Liver (tissue), 9 donors: Measurements from ENCODE around the gene MYOG. TPM values are rescaled to one million over a fixed set of nuclear protein-coding genes. Genes with fewer than 3 reads are reported as not detected.

ENCODE experiments used
- DNase-seq: peaks from one replicate; pipeline ENCODE4 v3.0.0-alpha.2; 2017; ENCODE audit warnings: low spot score
- H3K27ac ChIP-seq, 2 donors: one replicate each; pipeline ENCODE4 v1.7.0; 2013; ENCODE audit warnings: inconsistent platforms in 2 of 2, low read length in 2 of 2, control low read depth in 1 of 2, low read depth in 1 of 2, mild to moderate bottlenecking in 1 of 2
- H3K27me3 ChIP-seq, 4 donors: one replicate each; pipeline versions ENCODE4 v1.6.1 to v1.7.0; 2013; ENCODE audit warnings: low read length in 3 of 4, inconsistent platforms in 1 of 4, mild to moderate bottlenecking in 1 of 4, moderate library complexity in 1 of 4; ENCODE audit not compliant: control insufficient read depth in 4 of 4, insufficient read depth in 4 of 4
- H3K36me3 ChIP-seq, 4 donors: one replicate each; pipeline versions ENCODE4 v1.6.1 to v1.7.0; 2013; ENCODE audit warnings: low read length in 3 of 4, mild to moderate bottlenecking in 3 of 4, low read depth in 1 of 4, moderate library complexity in 1 of 4; ENCODE audit not compliant: control insufficient read depth in 4 of 4, insufficient read depth in 3 of 4
- H3K4me1 ChIP-seq, 4 donors: one replicate each; pipeline versions ENCODE4 v1.6.1 to v1.7.0; 2013; ENCODE audit warnings: low read length in 3 of 4, mild to moderate bottlenecking in 3 of 4, moderate library complexity in 1 of 4; ENCODE audit not compliant: control insufficient read depth in 4 of 4, insufficient read depth in 4 of 4
- H3K4me3 ChIP-seq, 3 donors: one replicate each; pipeline versions ENCODE4 v1.6.1 to v1.7.0; 2013; ENCODE audit warnings: low read length in 3 of 3, control low read depth in 1 of 3, low read depth in 1 of 3, mild to moderate bottlenecking in 1 of 3
- H3K9ac ChIP-seq, 2 donors: one replicate each; pipeline ENCODE4 v1.7.0; 2013; ENCODE audit warnings: low read length in 2 of 2, mild to moderate bottlenecking in 2 of 2, moderate library complexity in 2 of 2, control low read depth in 1 of 2, low read depth in 1 of 2
- H3K9me3 ChIP-seq, 4 donors: one replicate each; pipeline versions ENCODE4 v1.6.1 to v1.7.0; 2013; ENCODE audit warnings: low read length in 3 of 4; ENCODE audit not compliant: control insufficient read depth in 4 of 4
- CTCF ChIP-seq: fragments of 150-350 bp; IDR thresholded peaks from 2 replicates; pipeline ENCODE4 v1.5.1; 2017; ENCODE audit warnings: improper control_type of control experiment, low read depth, low read length; ENCODE audit not compliant: missing input control
- EGR1 ChIP-seq, 2 donors: IDR thresholded peaks; 2 replicates each; pipeline ENCODE4 v1.6.1; 2016 to 2018; ENCODE audit warnings: antibody characterized with exemption in 2 of 2, low read depth in 2 of 2
- FOXA1 ChIP-seq: IDR thresholded peaks from 2 replicates; pipeline ENCODE4 v1.6.1; 2016; ENCODE audit warnings: antibody characterized with exemption
- FOXA2 ChIP-seq: IDR thresholded peaks from 2 replicates; pipeline ENCODE4 v1.6.1; 2016; ENCODE audit warnings: antibody characterized with exemption
- GABPA ChIP-seq, 2 donors: IDR thresholded peaks in 1 of 2; conservative IDR thresholded peaks in 1 of 2; 2 replicates each; pipeline ENCODE4 v1.6.1; 2016; ENCODE audit warnings: antibody characterized with exemption in 2 of 2, mild to moderate bottlenecking in 1 of 2, moderate library complexity in 1 of 2
- HNF4A ChIP-seq, 2 donors: conservative IDR thresholded peaks; 2 replicates each; pipeline ENCODE4 v1.6.1; 2016; ENCODE audit warnings: antibody characterized with exemption in 2 of 2, mild to moderate bottlenecking in 2 of 2
- HNF4G ChIP-seq: IDR thresholded peaks from 2 replicates; pipeline ENCODE4 v1.6.1; 2016; ENCODE audit warnings: antibody characterized with exemption
- JUND ChIP-seq, 2 donors: IDR thresholded peaks; 2 replicates each; pipeline ENCODE4 v1.6.1; 2016; ENCODE audit warnings: antibody characterized with exemption in 2 of 2
- NR2F2 ChIP-seq: IDR thresholded peaks from 2 replicates; pipeline ENCODE4 v1.6.1; 2016; ENCODE audit warnings: antibody characterized with exemption
- RAD21 ChIP-seq, 2 donors: IDR thresholded peaks; 2 replicates each; pipeline ENCODE4 v1.6.1; 2016; ENCODE audit warnings: antibody characterized with exemption in 2 of 2, mild to moderate bottlenecking in 2 of 2
- REST ChIP-seq: IDR thresholded peaks from 2 replicates; pipeline ENCODE4 v1.6.1; 2016; ENCODE audit warnings: antibody characterized with exemption, mild to moderate bottlenecking
- RXRA ChIP-seq, 2 donors: IDR thresholded peaks; 2 replicates each; pipeline ENCODE4 v1.6.1; 2017 to 2018; ENCODE audit warnings: antibody characterized with exemption in 2 of 2, mild to moderate bottlenecking in 1 of 2
- SP1 ChIP-seq: IDR thresholded peaks from 2 replicates; pipeline ENCODE4 v1.6.1; 2018; ENCODE audit warnings: antibody characterized with exemption, mild to moderate bottlenecking
- TAF1 ChIP-seq: conservative IDR thresholded peaks from 2 replicates; pipeline ENCODE4 v1.6.1; 2016; ENCODE audit warnings: antibody characterized with exemption, mild to moderate bottlenecking
- YY1 ChIP-seq: IDR thresholded peaks from 2 replicates; pipeline ENCODE4 v1.6.1; 2016; ENCODE audit warnings: antibody characterized with exemption, mild to moderate bottlenecking
- WGBS: extraction: QIAGEN DNeasy Blood & Tissue Kit; methylation state at CpG from one replicate; pipeline ENCODE4 v1.1.7; 2013; 5-methylcytosine and 5-hydroxymethylcytosine counted together
- polyA plus RNA-seq, 2 donors: library from polyadenylated mRNA; stranded (reverse) in 1 of 2; unstranded in 1 of 2; fragments of 200-250 nt in 1 of 2; fragments of >200 nt in 1 of 2; fragmentation: Nextera tagmentation in 1 of 2; extraction: Ambion mirVana in 1 of 2; gene quantifications; one replicate each; pipeline versions ENCODE4 v1.2.1 to v1.2.3, GENCODE V29; 2013 to 2015
- total RNA-seq, 2 donors: library from RNA; depleted of rRNA; stranded (reverse); fragments of >200 nt; gene quantifications; one replicate each; pipeline ENCODE4 v1.2.3, GENCODE V29; 2014
- TF ChIP-seq, protein P1 (sequence below): IDR thresholded peaks from 2 replicates; pipeline ENCODE4 v1.6.1; 2016; ENCODE audit warnings: antibody characterized with exemption
- TF ChIP-seq, protein P2 (sequence below): IDR thresholded peaks from 2 replicates; pipeline ENCODE4 v1.6.1; 2016; ENCODE audit warnings: antibody characterized with exemption
- TF ChIP-seq, protein P3 (sequence below): IDR thresholded peaks from 2 replicates; pipeline ENCODE4 v1.6.1; 2016; ENCODE audit warnings: antibody characterized with exemption
- donor health status: healthy.
- donor health status: healthy.
- donor health status: healthy.
- donor health status: healthy.
- donor health status: healthy.

The MYOG gene
- total and polyA plus RNA-seq, 4 donors: not detected

DNA sequence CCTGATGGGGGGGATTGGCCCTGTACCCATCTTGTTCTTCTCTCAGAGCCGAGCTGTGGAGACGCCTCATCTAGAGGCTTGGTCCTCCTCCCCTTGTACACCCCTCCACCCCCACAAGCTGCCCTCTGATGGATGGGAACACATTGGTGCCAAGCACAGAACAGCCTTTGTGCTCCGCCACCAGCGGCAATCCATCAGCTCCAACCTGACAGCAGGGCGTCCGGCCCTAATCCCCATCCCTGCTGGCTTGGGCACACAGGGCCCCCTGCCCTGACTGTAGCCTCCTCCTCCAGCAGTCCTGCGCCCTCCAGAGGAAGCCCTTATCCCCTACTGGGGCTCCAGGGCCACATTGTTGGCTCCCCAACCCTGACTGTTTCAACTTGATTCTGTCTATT lies 3.8 kb upstream of the MYOG start:
- H3K4me3 ChIP-seq: no peak overlapping the region
- WGBS: 87% methylated on average over 7 of the region's 7 CpGs
- no peak overlapping the region for H3K9ac ChIP-seq
- DNase-seq: no peak
- H3K4me1 ChIP-seq: peaks cover 0 to 3% (median 0%) of the 10 kb centered on the region in 4 donors
- no peaks in the 10 kb centered on the region for H3K36me3 ChIP-seq
- no peak overlapping the region for H3K27ac ChIP-seq
- no peaks in the 10 kb centered on the region for H3K27me3 ChIP-seq
- H3K9me3 ChIP-seq: peaks cover 0 to 2% (median under 1%) of the 10 kb centered on the region in 4 donors
- TF ChIP-seq FOXA1 (no peak), HNF4A (conservative IDR thresholded peaks at IDR 0.05) (no peak), TAF1 (no peak), JUND (IDR thresholded peaks at IDR 0.05) (no peak), FOXA2 (no peak), HNF4G (no peak), REST (no peak), CTCF (no peak), NR2F2 (no peak), RXRA (IDR thresholded peaks at IDR 0.05) (no peak), RAD21 (IDR thresholded peaks at IDR 0.05) (no peak), GABPA (IDR thresholded peaks at IDR 0.05 in 1 of 2, conservative IDR thresholded peaks at IDR 0.05 in 1 of 2) (no peak)
- TF ChIP-seq, protein P1, sequence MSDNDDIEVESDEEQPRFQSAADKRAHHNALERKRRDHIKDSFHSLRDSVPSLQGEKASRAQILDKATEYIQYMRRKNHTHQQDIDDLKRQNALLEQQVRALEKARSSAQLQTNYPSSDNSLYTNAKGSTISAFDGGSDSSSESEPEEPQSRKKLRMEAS: no peak
- TF ChIP-seq, protein P2, sequence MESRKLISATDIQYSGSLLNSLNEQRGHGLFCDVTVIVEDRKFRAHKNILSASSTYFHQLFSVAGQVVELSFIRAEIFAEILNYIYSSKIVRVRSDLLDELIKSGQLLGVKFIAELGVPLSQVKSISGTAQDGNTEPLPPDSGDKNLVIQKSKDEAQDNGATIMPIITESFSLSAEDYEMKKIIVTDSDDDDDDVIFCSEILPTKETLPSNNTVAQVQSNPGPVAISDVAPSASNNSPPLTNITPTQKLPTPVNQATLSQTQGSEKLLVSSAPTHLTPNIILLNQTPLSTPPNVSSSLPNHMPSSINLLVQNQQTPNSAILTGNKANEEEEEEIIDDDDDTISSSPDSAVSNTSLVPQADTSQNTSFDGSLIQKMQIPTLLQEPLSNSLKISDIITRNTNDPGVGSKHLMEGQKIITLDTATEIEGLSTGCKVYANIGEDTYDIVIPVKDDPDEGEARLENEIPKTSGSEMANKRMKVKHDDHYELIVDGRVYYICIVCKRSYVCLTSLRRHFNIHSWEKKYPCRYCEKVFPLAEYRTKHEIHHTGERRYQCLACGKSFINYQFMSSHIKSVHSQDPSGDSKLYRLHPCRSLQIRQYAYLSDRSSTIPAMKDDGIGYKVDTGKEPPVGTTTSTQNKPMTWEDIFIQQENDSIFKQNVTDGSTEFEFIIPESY: no peak

DNA sequence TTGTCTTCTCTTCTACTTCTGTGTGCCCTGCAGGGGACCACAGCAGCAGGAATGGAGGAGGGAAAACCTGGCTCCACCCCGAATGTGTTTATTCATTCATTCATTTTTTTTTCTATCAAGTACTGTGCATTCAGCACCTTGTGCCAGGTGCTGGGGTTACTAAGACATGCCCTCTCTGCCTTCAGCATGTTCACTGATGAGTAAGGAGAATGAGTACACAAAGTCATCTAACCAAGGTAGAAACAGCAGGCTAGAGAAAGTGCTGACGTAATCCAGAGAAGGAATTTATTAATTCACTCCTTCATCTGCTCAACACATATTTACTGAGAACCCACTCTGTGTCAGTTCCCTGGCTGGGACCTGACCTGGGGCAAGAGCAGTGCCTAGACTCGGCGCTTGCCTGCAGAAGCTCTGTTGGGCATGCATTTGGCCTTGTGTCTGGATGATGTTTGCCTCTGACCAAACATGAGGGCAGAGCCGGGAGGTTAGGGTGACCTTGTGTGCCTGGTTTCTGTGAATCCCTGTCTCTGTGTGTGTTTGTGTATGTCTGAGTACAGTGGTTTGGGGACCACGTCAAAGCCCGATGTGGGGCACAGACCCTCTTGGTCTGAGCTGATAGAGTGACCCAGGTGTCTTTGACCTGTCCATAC lies 3.3 kb upstream of the MYOG start:
- Histone ChIP-seq H3K36me3 (no peaks in the 10 kb centered on the region), H3K4me1 (peaks cover 0 to 8% (median 0%) of the 10 kb centered on the region in 4 donors), H3K9ac (no peak overlapping the region), H3K27ac (no peak overlapping the region), H3K27me3 (no peaks in the 10 kb centered on the region), H3K9me3 (no peaks in the 10 kb centered on the region), H3K4me3 (no peak overlapping the region)
- 82% methylated on average over 7 of the region's 7 CpGs for WGBS
- DNase-seq: no peak
- TF ChIP-seq TAF1 (no peak), HNF4A (conservative IDR thresholded peaks at IDR 0.05) (no peak), GABPA (IDR thresholded peaks at IDR 0.05 in 1 of 2, conservative IDR thresholded peaks at IDR 0.05 in 1 of 2) (no peak), RAD21 (IDR thresholded peaks at IDR 0.05) (no peak), CTCF (no peak), SP1 (no peak), YY1 (no peak), RXRA (IDR thresholded peaks at IDR 0.05) (no peak), EGR1 (IDR thresholded peaks at IDR 0.05; ENCODE audit: low read depth in 2 of 2) (no peak), FOXA1 (no peak)
- TF ChIP-seq, protein P3, sequence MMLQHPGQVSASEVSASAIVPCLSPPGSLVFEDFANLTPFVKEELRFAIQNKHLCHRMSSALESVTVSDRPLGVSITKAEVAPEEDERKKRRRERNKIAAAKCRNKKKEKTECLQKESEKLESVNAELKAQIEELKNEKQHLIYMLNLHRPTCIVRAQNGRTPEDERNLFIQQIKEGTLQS: no peak
